HEK293 (cell line): ENCODE results near the gene RPS18.

ENCODE experiments used
- CTCF ChIA-PET: fragments of 350-600 bp; formaldehyde crosslinking; extraction: SDS; loops from one replicate; lab custom pipeline; 2021; ENCODE audit warnings: antibody characterized with exemption; lab: Yijun Ruan, JAX
- POLR2A ChIA-PET: fragments of 300-600 bp; formaldehyde crosslinking; extraction: SDS; loops from one replicate; lab custom pipeline; 2020; ENCODE audit warnings: antibody characterized with exemption, inconsistent platforms; lab: Yijun Ruan, JAX
- H3K27ac ChIP-seq: fragments of 200-500 bp; sonication (Bioruptor generic); 2 replicates; pipeline ENCODE4 v1.5.1; 2014; ENCODE audit warnings: low read depth, low read length, control low read depth, inconsistent platforms; ENCODE audit errors: extremely low read depth
- H3K36me3 ChIP-seq, 2 experiments: fragments of 200-500 bp in 1 of 2; sonication (Bioruptor generic) in 1 of 2; 1 replicate in 1 of 2; 2 replicates in 1 of 2; pipeline ENCODE4 v1.5.1; 2014 to 2017; ENCODE audit warnings: inconsistent platforms in 2 of 2, low read length in 2 of 2; ENCODE audit not compliant: control insufficient read depth in 2 of 2, insufficient read depth in 1 of 2
- H3K4me1 ChIP-seq: fragments of 200-500 bp; sonication (Bioruptor generic); 2 replicates; pipeline ENCODE4 v1.5.1; 2014; ENCODE audit warnings: mild to moderate bottlenecking, low read length, inconsistent platforms; ENCODE audit not compliant: control insufficient read depth, insufficient read depth
- H3K4me3 ChIP-seq: 2 replicates; pipeline ENCODE4 v1.5.1; 2011; ENCODE audit warnings: low read depth, mild to moderate bottlenecking, control low read depth, low read length, moderate library complexity
- H3K9me3 ChIP-seq: fragments of 200-500 bp; sonication (Bioruptor generic); 2 replicates; pipeline ENCODE4 v1.5.1; 2014; ENCODE audit warnings: low read depth, low read length, inconsistent platforms; ENCODE audit not compliant: control insufficient read depth, insufficient read depth
- BCL6B ChIP-seq: fragments of 450-650 bp; formaldehyde crosslinking; IDR thresholded peaks from 2 replicates; pipeline ENCODE4 v1.5.1; 2017; ENCODE audit warnings: missing biosample characterization, missing genetic modification characterization
- CTCF ChIP-seq: fragments of 450-650 bp; formaldehyde crosslinking; IDR thresholded peaks from 2 replicates; pipeline ENCODE4 v1.5.1; 2016; ENCODE audit warnings: missing biosample characterization, missing genetic modification characterization
- GLIS1 ChIP-seq: fragments of 450-650 bp; formaldehyde crosslinking; IDR thresholded peaks from 2 replicates; pipeline ENCODE4 v1.5.1; 2016; ENCODE audit warnings: missing biosample characterization, missing genetic modification characterization
- KLF7 ChIP-seq: fragments of 450-650 bp; formaldehyde crosslinking; IDR thresholded peaks from 2 replicates; pipeline ENCODE4 v1.5.1; 2016; ENCODE audit warnings: missing biosample characterization, missing genetic modification characterization, borderline replicate concordance
- PRDM1 ChIP-seq: fragments of 450-650 bp; formaldehyde crosslinking; IDR thresholded peaks from 2 replicates; pipeline ENCODE4; 2016; ENCODE audit warnings: missing biosample characterization, missing genetic modification characterization
- PRDM2 ChIP-seq: fragments of 450-650 bp; formaldehyde crosslinking; IDR thresholded peaks from 2 replicates; pipeline ENCODE4 v1.5.1; 2016; ENCODE audit warnings: missing biosample characterization, missing genetic modification characterization, borderline replicate concordance
- TSHZ1 ChIP-seq: fragments of 450-650 bp; formaldehyde crosslinking; IDR thresholded peaks from 2 replicates; pipeline ENCODE4 v1.5.1; 2016; ENCODE audit warnings: missing biosample characterization, missing genetic modification characterization, borderline replicate concordance
- ZBTB7A ChIP-seq: fragments of 450-650 bp; formaldehyde crosslinking; IDR thresholded peaks from 2 replicates; pipeline ENCODE4 v1.5.1; 2016; ENCODE audit warnings: low read depth, missing biosample characterization, missing genetic modification characterization
- ZBTB8A ChIP-seq: fragments of 450-650 bp; formaldehyde crosslinking; IDR thresholded peaks from 2 replicates; pipeline ENCODE4 v1.5.1; 2016; ENCODE audit warnings: missing biosample characterization, missing genetic modification characterization
- ZEB2 ChIP-seq: fragments of 450-650 bp; formaldehyde crosslinking; IDR thresholded peaks from 2 replicates; pipeline ENCODE4 v1.5.1; 2016; ENCODE audit warnings: missing biosample characterization, missing genetic modification characterization
- ZNF169 ChIP-seq: fragments of 450-650 bp; formaldehyde crosslinking; IDR thresholded peaks from 2 replicates; pipeline ENCODE4 v1.5.1; 2016; ENCODE audit warnings: missing biosample characterization, missing genetic modification characterization
- ZNF175 ChIP-seq: fragments of 450-650 bp; formaldehyde crosslinking; IDR thresholded peaks from 2 replicates; pipeline ENCODE4 v1.5.1; 2016; ENCODE audit warnings: missing biosample characterization, missing genetic modification characterization
- ZNF2 ChIP-seq: fragments of 450-650 bp; formaldehyde crosslinking; IDR thresholded peaks from 2 replicates; pipeline ENCODE4 v1.5.1; 2016; ENCODE audit warnings: missing biosample characterization, missing genetic modification characterization
- ZNF391 ChIP-seq: fragments of 450-650 bp; formaldehyde crosslinking; IDR thresholded peaks from 2 replicates; pipeline ENCODE4 v1.5.1; 2016; ENCODE audit warnings: low read depth, missing biosample characterization, missing genetic modification characterization, borderline replicate concordance
- ZNF398 ChIP-seq: fragments of 450-650 bp; formaldehyde crosslinking; IDR thresholded peaks from 2 replicates; pipeline ENCODE4 v1.5.1; 2017; ENCODE audit warnings: missing biosample characterization, missing genetic modification characterization
- ZNF600 ChIP-seq: fragments of 450-650 bp; formaldehyde crosslinking; IDR thresholded peaks from 2 replicates; pipeline ENCODE4 v1.5.1; 2016; ENCODE audit warnings: missing biosample characterization, missing genetic modification characterization
- ZNF658 ChIP-seq: fragments of 450-650 bp; formaldehyde crosslinking; IDR thresholded peaks from 2 replicates; pipeline ENCODE4; 2016; ENCODE audit warnings: missing biosample characterization, missing genetic modification characterization
- ZNF785 ChIP-seq: fragments of 450-650 bp; formaldehyde crosslinking; IDR thresholded peaks from 2 replicates; pipeline ENCODE4 v1.5.1; 2016; ENCODE audit warnings: missing biosample characterization, missing genetic modification characterization
- ZSCAN30 ChIP-seq: fragments of 450-650 bp; IDR thresholded peaks from 2 replicates; pipeline ENCODE4 v1.5.1; 2018; ENCODE audit warnings: missing biosample characterization, mild to moderate bottlenecking, missing genetic modification characterization, moderate library complexity

The RPS18 gene

GRCh38 chr6:33312361-33313104 lies 40.7 kb downstream of the RPS18 start (continued):
- TF ChIP-seq CTCF (tag by site-specific recombination) (peak; percentile 71), ZSCAN30 (tag by site-specific recombination) (no peak), ZNF398 (tag by site-specific recombination) (0 out of 2 replicates have a peak, but pooled peaks have one; percentile 12), ZNF169 (tag by site-specific recombination) (no peak), ZNF658 (tag by site-specific recombination) (no peak), ZNF600 (tag by site-specific recombination) (peak; percentile 95), GLIS1 (peak; percentile 95), PRDM1 (tag by site-specific recombination) (peak; percentile 77), ZNF175 (no peak)
- TF ChIP-seq, all 188 proteins: peak for 21

- H3K4me1 ChIP-seq: peaks cover 5% of the 10 kb centered on the region
- POLR2A ChIA-PET: interaction anchor here (0.9 to 5.0 kb wide), 14 partner anchors 9 to 341 kb away, joined by 3 to 50 read pairs (median 8); partner anchors contain the start of genes B3GALT4, PFDN6, RGL2 and RPS18
- TF ChIP-seq KLF7 (tag by site-specific recombination) (0 out of 2 replicates have a peak, but pooled peaks have one; percentile 5), ZBTB8A (peak; percentile 37; the same call in 1 of the 2 replicates), ZNF785 (no peak), ZSCAN30 (tag by site-specific recombination) (no peak), TSHZ1 (tag by site-specific recombination) (0 out of 2 replicates have a peak, but pooled peaks have one; percentile 9), ZEB2 (0 out of 2 replicates have a peak, but pooled peaks have one; percentile 34), PRDM1 (tag by site-specific recombination) (no peak), ZBTB7A (tag by site-specific recombination) (0 out of 2 replicates have a peak, but pooled peaks have one; percentile 15), BCL6B (tag by site-specific recombination) (no peak), ZNF2 (tag by site-specific recombination) (no peak), ZNF391 (0 out of 2 replicates have a peak, but pooled peaks have one; percentile 29), PRDM2 (tag by site-specific recombination) (no peak)
Observed at GRCh38 chr6:33313105-33313708, 41.3 kb downstream of the RPS18 start.

More at GRCh38 chr6:33313105-33313708, 41.3 kb downstream of the RPS18 start:
- peaks cover 0 to 10% of the 10 kb centered on the region in 2 experiments; a peak in 2 of 3 replicates for H3K36me3 ChIP-seq
- H3K9me3 ChIP-seq: no peaks in the 10 kb centered on the region
- H3K4me3 ChIP-seq: peak overlapping the region; percentile 61
- CTCF ChIA-PET: interaction anchor here (0.7 to 7.0 kb wide), 11 partner anchors 11 to 78 kb away, joined by 3 to 53 read pairs (median 8); partner anchors contain the start of genes B3GALT4 and RGL2
- H3K27ac ChIP-seq: peak overlapping the region; percentile 79
